BE2C (cell line): ENCODE measurements around the gene SIL1.
"Not testable (repeated sequence)": the region's sequence is repeated elsewhere in the genome, so short reads cannot be mapped to it uniquely, and the experiment has no call there.

ENCODE experiments used
- DNase-seq: peaks from one replicate; pipeline ENCODE4 v3.0.0-alpha.2; 2020
- H3K27me3 ChIP-seq: fragments of 250-450 bp; sonication (Bioruptor Pico); 2 replicates; pipeline ENCODE4 v1.5.1; 2020; ENCODE audit warnings: mild to moderate bottlenecking
- H3K36me3 ChIP-seq: fragments of 250-450 bp; sonication (Bioruptor Pico); 2 replicates; pipeline ENCODE4 v1.5.1; 2020; ENCODE audit warnings: mild to moderate bottlenecking
- H3K4me1 ChIP-seq: fragments of 250-450 bp; sonication (Bioruptor Pico); 2 replicates; pipeline ENCODE4 v1.5.1; 2020
- H3K4me3 ChIP-seq: 2 replicates; pipeline ENCODE4 v1.5.1; 2011; ENCODE audit warnings: low read depth, low read length
- H3K9me3 ChIP-seq: fragments of 250-450 bp; sonication (Bioruptor Pico); 2 replicates; pipeline ENCODE4 v1.5.1; 2020
- TF ChIP-seq, protein P1 (sequence below): IDR thresholded peaks from 2 replicates; pipeline ENCODE4 v1.5.1; 2012; ENCODE audit warnings: mild to moderate bottlenecking, low read depth, low read length

SIL1 gene

DNA sequence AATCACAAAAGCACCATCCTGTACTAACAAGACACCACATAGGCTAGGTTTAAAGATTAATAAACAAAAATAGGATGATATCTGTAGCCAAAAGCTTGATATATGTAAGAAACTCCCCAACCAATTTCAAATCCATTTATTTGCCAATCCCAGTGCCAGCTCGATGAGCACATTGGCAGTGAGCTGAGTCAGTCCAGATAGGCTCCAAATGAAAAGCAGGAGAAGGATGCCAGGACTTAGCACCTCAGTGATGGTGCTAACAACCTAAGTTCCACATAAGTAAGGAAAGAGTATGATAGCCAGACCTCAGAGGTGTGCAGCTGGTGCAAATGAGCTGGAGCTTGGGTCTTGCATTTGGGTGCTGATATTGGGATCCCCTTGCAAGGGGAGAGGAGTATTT lies 158.1 kb downstream of the SIL1 start:
- H3K36me3 ChIP-seq = no peaks in the 10 kb centered on the region
- H3K4me3 ChIP-seq = no peak overlapping the region
- H3K4me1 ChIP-seq = no peaks in the 10 kb centered on the region
- DNase-seq = no peak
- TF ChIP-seq, protein P1, sequence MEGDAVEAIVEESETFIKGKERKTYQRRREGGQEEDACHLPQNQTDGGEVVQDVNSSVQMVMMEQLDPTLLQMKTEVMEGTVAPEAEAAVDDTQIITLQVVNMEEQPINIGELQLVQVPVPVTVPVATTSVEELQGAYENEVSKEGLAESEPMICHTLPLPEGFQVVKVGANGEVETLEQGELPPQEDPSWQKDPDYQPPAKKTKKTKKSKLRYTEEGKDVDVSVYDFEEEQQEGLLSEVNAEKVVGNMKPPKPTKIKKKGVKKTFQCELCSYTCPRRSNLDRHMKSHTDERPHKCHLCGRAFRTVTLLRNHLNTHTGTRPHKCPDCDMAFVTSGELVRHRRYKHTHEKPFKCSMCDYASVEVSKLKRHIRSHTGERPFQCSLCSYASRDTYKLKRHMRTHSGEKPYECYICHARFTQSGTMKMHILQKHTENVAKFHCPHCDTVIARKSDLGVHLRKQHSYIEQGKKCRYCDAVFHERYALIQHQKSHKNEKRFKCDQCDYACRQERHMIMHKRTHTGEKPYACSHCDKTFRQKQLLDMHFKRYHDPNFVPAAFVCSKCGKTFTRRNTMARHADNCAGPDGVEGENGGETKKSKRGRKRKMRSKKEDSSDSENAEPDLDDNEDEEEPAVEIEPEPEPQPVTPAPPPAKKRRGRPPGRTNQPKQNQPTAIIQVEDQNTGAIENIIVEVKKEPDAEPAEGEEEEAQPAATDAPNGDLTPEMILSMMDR = no peak
- H3K9me3 ChIP-seq = no peaks in the 10 kb centered on the region
- no peaks in the 10 kb centered on the region for H3K27me3 ChIP-seq

DNA sequence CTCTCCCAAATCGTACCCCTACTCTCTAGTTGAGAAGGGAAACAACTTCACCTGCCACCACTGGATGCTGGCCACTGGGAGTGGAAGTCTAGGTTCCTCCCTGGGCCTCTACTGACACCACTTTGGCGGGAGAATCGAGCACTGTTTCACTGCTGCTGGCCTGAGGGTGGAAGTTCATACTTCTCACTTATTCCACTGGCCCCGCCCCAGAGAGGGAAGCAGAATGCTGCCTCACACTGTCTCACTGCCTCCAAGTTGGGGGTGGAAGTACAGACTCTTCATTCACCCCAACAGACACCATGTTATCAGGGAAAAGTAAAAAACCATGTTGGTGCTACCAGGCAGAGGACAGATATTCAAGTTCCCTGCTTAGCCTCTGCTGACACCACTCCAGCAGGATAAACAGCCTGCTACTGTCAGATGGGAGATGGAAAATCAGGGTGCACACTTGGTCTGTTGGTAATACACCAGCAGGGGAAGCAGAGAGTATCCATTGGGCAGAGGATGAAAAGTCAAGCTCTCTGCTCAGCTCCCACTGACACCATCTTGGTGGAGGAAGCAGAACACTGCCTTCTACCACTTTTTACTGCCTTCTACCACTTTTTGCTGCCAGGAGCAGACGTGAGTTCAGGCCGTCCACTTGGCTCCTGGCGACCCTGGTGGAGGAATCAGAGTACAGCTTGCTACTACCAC lies 159.4 kb downstream of the SIL1 start:
- TF ChIP-seq, protein P1 = peak; percentile 60
- no peak overlapping the region for H3K4me3 ChIP-seq
- no peaks in the 10 kb centered on the region for H3K27me3 ChIP-seq
- H3K9me3 ChIP-seq = no peaks in the 10 kb centered on the region
- no peak for DNase-seq
- no peaks in the 10 kb centered on the region for H3K4me1 ChIP-seq
- no peaks in the 10 kb centered on the region for H3K36me3 ChIP-seq

DNA sequence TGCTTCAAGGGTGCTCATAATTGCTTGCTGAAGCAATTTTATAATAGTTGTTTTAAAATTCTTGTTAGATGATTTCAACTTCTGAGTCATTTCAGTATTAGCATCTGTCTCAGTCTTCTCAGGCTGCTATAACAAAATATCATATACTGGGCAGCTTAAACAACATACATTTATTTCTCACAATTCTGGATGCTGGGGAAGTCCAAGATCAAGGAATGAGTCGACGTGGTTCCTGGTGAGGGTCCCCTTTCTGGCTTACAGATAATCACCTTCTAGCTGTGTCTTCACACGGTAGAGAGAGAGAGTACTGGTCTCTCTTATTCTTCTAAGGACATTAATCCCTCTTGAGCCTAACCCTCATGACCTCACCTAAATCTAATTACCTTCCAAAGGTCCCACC lies 160.4 kb downstream of the SIL1 start:
- no peaks in the 10 kb centered on the region for H3K9me3 ChIP-seq
- no peak overlapping the region for H3K4me3 ChIP-seq
- H3K4me1 ChIP-seq = no peaks in the 10 kb centered on the region
- H3K36me3 ChIP-seq = no peaks in the 10 kb centered on the region
- H3K27me3 ChIP-seq = no peaks in the 10 kb centered on the region
- DNase-seq = no peak
- TF ChIP-seq, protein P1 = no peak

DNA sequence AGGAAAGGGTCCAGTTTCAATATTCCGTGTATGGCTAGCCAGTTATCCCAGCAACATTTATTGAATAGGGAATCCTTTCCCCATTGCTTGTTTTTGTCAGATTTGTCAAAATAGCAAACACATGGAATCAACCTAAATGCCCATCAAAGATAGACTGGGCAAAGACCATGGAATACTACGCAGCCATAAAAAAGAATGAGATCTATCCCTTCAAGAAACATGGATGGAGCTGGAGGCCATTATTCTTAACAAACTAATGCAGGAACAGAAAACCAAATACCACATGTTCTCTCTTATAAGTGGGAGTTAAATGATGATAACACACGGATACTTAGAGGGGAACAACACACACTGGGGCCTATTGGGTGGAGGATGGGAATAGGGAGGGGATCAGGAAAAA lies 161.8 kb downstream of the SIL1 start:
- H3K4me3 ChIP-seq, H3K27me3 ChIP-seq, DNase-seq, H3K4me1 ChIP-seq, H3K9me3 ChIP-seq, H3K36me3 ChIP-seq: not testable (repeated sequence)

DNA sequence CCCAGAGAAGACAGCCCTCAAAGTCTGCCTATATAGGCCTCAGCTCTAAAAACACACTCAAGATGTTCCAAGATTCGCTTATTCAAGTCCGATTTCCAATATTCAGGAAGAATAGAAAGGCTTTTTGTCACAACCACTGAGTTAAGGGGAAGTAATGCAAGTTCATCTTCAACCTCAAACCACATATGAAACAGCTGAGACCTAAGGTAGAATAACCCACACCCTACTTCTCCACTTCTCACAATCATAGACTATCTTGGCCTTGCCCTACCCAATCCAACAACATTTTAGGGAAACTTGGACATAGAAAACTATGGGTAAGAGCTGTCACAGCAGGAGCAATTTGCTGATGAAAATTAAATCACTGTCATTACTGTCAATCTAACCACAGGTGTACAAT lies 171.0 kb downstream of the SIL1 start:
- Histone ChIP-seq H3K4me1 (no peaks in the 10 kb centered on the region), H3K9me3 (no peaks in the 10 kb centered on the region), H3K4me3 (no peak overlapping the region), H3K27me3 (no peaks in the 10 kb centered on the region), H3K36me3 (no peaks in the 10 kb centered on the region)
- TF ChIP-seq, protein P1 = no peak
- no peak for DNase-seq

DNA sequence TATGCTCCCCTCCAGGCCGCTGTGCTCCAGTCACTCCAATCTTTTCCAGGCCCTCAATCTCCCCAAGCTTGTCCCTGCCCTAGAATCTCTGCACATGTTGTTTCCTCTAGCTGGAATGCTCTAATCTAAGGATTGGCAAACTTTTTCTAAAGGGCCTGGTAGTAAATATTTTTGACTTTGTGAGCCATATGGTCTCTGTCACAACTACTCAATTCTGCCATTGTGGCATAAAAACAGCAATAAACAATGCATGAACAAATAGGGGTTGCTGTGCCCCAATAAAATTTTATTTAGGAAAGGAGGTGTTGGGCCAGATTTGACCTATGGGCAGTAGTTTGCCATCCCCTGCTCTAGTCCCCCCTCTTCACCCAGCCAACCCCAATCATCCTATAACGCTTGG lies 172.5 kb downstream of the SIL1 start:
- Histone ChIP-seq H3K4me1 (no peaks in the 10 kb centered on the region), H3K36me3 (no peaks in the 10 kb centered on the region), H3K4me3 (no peak overlapping the region), H3K27me3 (no peaks in the 10 kb centered on the region), H3K9me3 (no peaks in the 10 kb centered on the region)
- TF ChIP-seq, protein P1 = no peak
- DNase-seq = no peak
